ENCODE data around the gene SOST. TPM values are rescaled to one million over a fixed set of nuclear protein-coding genes. Genes with fewer than 3 reads are reported as not detected.
A peak's percentile ranks its signal among the peaks of the same experiment; 100 is the strongest.

Gene SOST
- not detected in 2 replicates for total RNA-seq (2014; rRNA removed; shearing (Covaris generic))
- polyA plus RNA-seq (2016; fragmentation: Nextera tagmentation; extraction: Ambion mirVana), result not detected in 2 replicates

- H3K27ac ChIP-seq, result no peak within 1 kb of the TSS
- H2AFZ ChIP-seq, result no peak within 1 kb of the TSS
- no peaks in the 10 kb centered on the region for H3K79me2 ChIP-seq (ENCODE audit: insufficient read depth)
- in situ Hi-C loops (cut with MboI), result no loop called here
- no peak within 1 kb of the TSS for H3K9ac ChIP-seq
- H4K20me1 ChIP-seq (ENCODE audit: insufficient read depth), result no peaks in the 10 kb centered on the region
- no peaks in the 10 kb centered on the region for H3K9me2 ChIP-seq (ENCODE audit: insufficient read depth)
- 84 to 87% methylated on average over 21 to 24 of the region's 24 CpGs for WGBS, 2 experiments (ENCODE audit: low coverage in 1 of 2, low lambda C conversion rate in 2 of 2, missing lambda C conversion rate in 2 of 2)
- H3F3A ChIP-seq (ENCODE audit: insufficient read depth), result no peaks in the 10 kb centered on the region
- DNase-seq, result no peak
- H3K27me3 ChIP-seq (replicated peaks; ENCODE audit: insufficient read depth), result 0 out of 2 replicates have a peak, but pooled peaks cover 13% of the 10 kb centered on the region
- H3K4me2 ChIP-seq (ENCODE audit: unreplicated experiment), result no peak within 1 kb of the TSS
- H3K9me3 ChIP-seq (ENCODE audit: low read depth), result no peaks in the 10 kb centered on the region
- H3K4me1 ChIP-seq (ENCODE audit: insufficient read depth), result peaks cover 7% of the 10 kb centered on the region; the same call in 1 of the 2 replicates
- no peak within 1 kb of the TSS for H3K4me3 ChIP-seq
- TF ChIP-seq EZH2phosphoT487 (IDR thresholded peaks at IDR 0.05; ENCODE audit: insufficient read depth, low read depth), result no peak
- TF ChIP-seq EZH2 (IDR thresholded peaks at IDR 0.05; ENCODE audit: insufficient read depth, poor library complexity, severe bottlenecking), result no peak
- no peaks in the 10 kb centered on the region for H3K36me3 ChIP-seq (ENCODE audit: low read depth)
Observed at GRCh38 chr17:43758497-43759174, at the start of gene SOST. SOST (minus strand) TSS chr17:43758791; CDS start chr17:43758741, 50 bp downstream.

- no peaks in the 10 kb centered on the region for H4K20me1 ChIP-seq (ENCODE audit: insufficient read depth)
- H3K27me3 ChIP-seq (replicated peaks; ENCODE audit: insufficient read depth), result no peaks in the 10 kb centered on the region
- no peak for DNase-seq
- no peak overlapping the region for H3K4me3 ChIP-seq
- H3K36me3 ChIP-seq (ENCODE audit: low read depth), result peaks cover 12% of the 10 kb centered on the region; the same call in 1 of the 2 replicates
- in situ Hi-C loops (cut with MboI), result no loop called here
- H3K9me3 ChIP-seq (ENCODE audit: low read depth), result no peaks in the 10 kb centered on the region
- H3K79me2 ChIP-seq (ENCODE audit: insufficient read depth), result no peaks in the 10 kb centered on the region
- H3K4me2 ChIP-seq (ENCODE audit: unreplicated experiment), result no peak overlapping the region
- TF ChIP-seq EZH2 (IDR thresholded peaks at IDR 0.05; ENCODE audit: insufficient read depth, poor library complexity, severe bottlenecking), result no peak
- no peak for TF ChIP-seq EZH2phosphoT487 (IDR thresholded peaks at IDR 0.05; ENCODE audit: insufficient read depth, low read depth)
- WGBS, 2 experiments (ENCODE audit: low coverage in 1 of 2, low lambda C conversion rate in 2 of 2, missing lambda C conversion rate in 2 of 2), result 92 to 98% methylated on average over 4 of the region's 4 CpGs
- H3K27ac ChIP-seq, result no peak overlapping the region
- H3F3A ChIP-seq (ENCODE audit: insufficient read depth), result peaks cover 19% of the 10 kb centered on the region
- peaks cover 7% of the 10 kb centered on the region; the same call in 1 of the 2 replicates for H3K4me1 ChIP-seq (ENCODE audit: insufficient read depth)
- no peaks in the 10 kb centered on the region for H3K9me2 ChIP-seq (ENCODE audit: insufficient read depth)
- no peak overlapping the region for H3K9ac ChIP-seq
- no peak overlapping the region for H2AFZ ChIP-seq
Observed at GRCh38 chr17:43808076-43808475, 49.5 kb upstream of the SOST start.

GRCh38 chr17:43805117-43805516 is 46.5 kb upstream of the SOST start:
- H3K27ac ChIP-seq, result no peak overlapping the region
- H3K36me3 ChIP-seq (ENCODE audit: low read depth), result peaks cover 12% of the 10 kb centered on the region; the same call in 1 of the 2 replicates
- no peak for TF ChIP-seq EZH2 (IDR thresholded peaks at IDR 0.05; ENCODE audit: insufficient read depth, poor library complexity, severe bottlenecking)
- no peak for TF ChIP-seq EZH2phosphoT487 (IDR thresholded peaks at IDR 0.05; ENCODE audit: insufficient read depth, low read depth)
- peaks cover 19% of the 10 kb centered on the region for H3F3A ChIP-seq (ENCODE audit: insufficient read depth)
- in situ Hi-C loops (cut with MboI), result no loop called here
- H4K20me1 ChIP-seq (ENCODE audit: insufficient read depth), result no peaks in the 10 kb centered on the region
- H3K9me2 ChIP-seq (ENCODE audit: insufficient read depth), result no peaks in the 10 kb centered on the region
- no peaks in the 10 kb centered on the region for H3K27me3 ChIP-seq (replicated peaks; ENCODE audit: insufficient read depth)
- H3K4me1 ChIP-seq (ENCODE audit: insufficient read depth), result peaks cover 7% of the 10 kb centered on the region; the same call in 1 of the 2 replicates
- DNase-seq, result no peak
- H3K4me3 ChIP-seq, result no peak overlapping the region
- no peak overlapping the region for H3K4me2 ChIP-seq (ENCODE audit: unreplicated experiment)
- H2AFZ ChIP-seq, result no peak overlapping the region
- H3K9ac ChIP-seq, result no peak overlapping the region
- no peaks in the 10 kb centered on the region for H3K9me3 ChIP-seq (ENCODE audit: low read depth)
- no peaks in the 10 kb centered on the region for H3K79me2 ChIP-seq (ENCODE audit: insufficient read depth)

- no peak overlapping the region for H3K4me3 ChIP-seq
- H3K9me3 ChIP-seq (ENCODE audit: low read depth), result no peaks in the 10 kb centered on the region
- TF ChIP-seq EZH2 (IDR thresholded peaks at IDR 0.05; ENCODE audit: insufficient read depth, poor library complexity, severe bottlenecking) (no peak), EZH2phosphoT487 (IDR thresholded peaks at IDR 0.05; ENCODE audit: insufficient read depth, low read depth) (no peak)
- H3K9ac ChIP-seq, result no peak overlapping the region
- no peak overlapping the region for H3K27ac ChIP-seq
- no peaks in the 10 kb centered on the region for H4K20me1 ChIP-seq (ENCODE audit: insufficient read depth)
- DNase-seq, result peak; percentile 27
- peaks cover 19% of the 10 kb centered on the region for H3F3A ChIP-seq (ENCODE audit: insufficient read depth)
- WGBS, 2 experiments (ENCODE audit: low coverage in 1 of 2, low lambda C conversion rate in 2 of 2, missing lambda C conversion rate in 2 of 2), result 69 to 70% methylated on average over 4 of the region's 4 CpGs
- H3K27me3 ChIP-seq (replicated peaks; ENCODE audit: insufficient read depth), result no peaks in the 10 kb centered on the region
- peaks cover 6% of the 10 kb centered on the region; the same call in 1 of the 2 replicates for H3K36me3 ChIP-seq (ENCODE audit: low read depth)
- H3K4me1 ChIP-seq (ENCODE audit: insufficient read depth), result peaks cover 7% of the 10 kb centered on the region; the same call in 1 of the 2 replicates
- in situ Hi-C loops (cut with MboI), result no loop called here
- no peaks in the 10 kb centered on the region for H3K9me2 ChIP-seq (ENCODE audit: insufficient read depth)
- H3K79me2 ChIP-seq (ENCODE audit: insufficient read depth), result no peaks in the 10 kb centered on the region
- H2AFZ ChIP-seq, result no peak overlapping the region
- H3K4me2 ChIP-seq (ENCODE audit: unreplicated experiment), result no peak overlapping the region
Observed at GRCh38 chr17:43803758-43804157, 45.2 kb upstream of the SOST start.
